IMR-90 (cell line): Measurements from ENCODE around the gene CXXC1. TPM values are rescaled to one million over a fixed set of nuclear protein-coding genes. Genes with fewer than 3 reads are reported as not detected.
A peak's percentile ranks its signal among the peaks of the same experiment; 100 is the strongest.

Experiments used
- ATAC-seq: fragments of 200-7000 bp; cut with Tn5 transposase; 2 replicates; pipeline ENCODE4 v1.9.1; 2020; ENCODE audit warnings: low read depth, mild to moderate bottlenecking, moderate library complexity
- BruUV-seq: library from RNA; stranded (reverse); fragments of 400-500 nt; replicated peaks from 2 replicates; lab custom pipeline; 2021; lab: Mats Ljungman, UMichigan
- CTCF ChIA-PET: fragments of 300-600 bp; formaldehyde crosslinking; extraction: SDS; loops from one replicate; lab custom pipeline; 2021; ENCODE audit warnings: antibody characterized with exemption; lab: Yijun Ruan, JAX
- POLR2A ChIA-PET: fragments of 300-600 bp; sonication (Branson Sonifier 250); formaldehyde crosslinking; loops from one replicate; lab custom pipeline; 2022; ENCODE audit warnings: antibody characterized with exemption; ENCODE audit not compliant: unreplicated experiment; lab: Charles Lee
- DNase-seq: peaks from one replicate; pipeline ENCODE4 v3.0.0; 2013
- H2AFZ ChIP-seq: replicated peaks from 2 replicates; pipeline ENCODE3; 2013; ENCODE audit warnings: low read length, mild to moderate bottlenecking; ENCODE audit not compliant: poor library complexity
- H2AK5ac ChIP-seq: 2 replicates; pipeline ENCODE4 v1.6.1; 2013; ENCODE audit warnings: low read depth, low read length, inconsistent platforms
- H2AK9ac ChIP-seq: replicated peaks from 2 replicates; pipeline ENCODE3; 2013; ENCODE audit warnings: mild to moderate bottlenecking, low read depth, low read length, moderate library complexity; ENCODE audit not compliant: poor library complexity
- H2BK120ac ChIP-seq: 2 replicates; pipeline ENCODE4 v1.6.1; 2013; ENCODE audit warnings: low read depth, low read length, inconsistent platforms
- H2BK15ac ChIP-seq: 3 replicates; pipeline ENCODE4 v1.6.1; 2013; ENCODE audit warnings: low read depth, low read length, inconsistent platforms
- H2BK20ac ChIP-seq: 2 replicates; pipeline ENCODE4 v1.6.1; 2013; ENCODE audit warnings: low read depth, mild to moderate bottlenecking, inconsistent platforms, low read length, moderate library complexity
- H2BK5ac ChIP-seq: 2 replicates; pipeline ENCODE4 v1.6.1; 2013; ENCODE audit warnings: mild to moderate bottlenecking, low read depth, low read length, inconsistent platforms; ENCODE audit not compliant: poor library complexity, severe bottlenecking
- H3K14ac ChIP-seq: replicated peaks from 2 replicates; pipeline ENCODE4 v1.6.1; 2013; ENCODE audit warnings: low read depth, low read length, inconsistent platforms
- H3K18ac ChIP-seq: 2 replicates; pipeline ENCODE4 v1.6.1; 2013; ENCODE audit warnings: low read depth, low read length, control low read depth
- H3K23ac ChIP-seq: 2 replicates; pipeline ENCODE4 v1.6.1; 2013; ENCODE audit warnings: low read depth, low read length, inconsistent platforms
- H3K27ac ChIP-seq: 2 replicates; pipeline ENCODE4 v1.5.1; 2013; ENCODE audit warnings: mild to moderate bottlenecking, control low read depth, low read length; ENCODE audit not compliant: insufficient read depth
- H3K27me3 ChIP-seq: 2 replicates; pipeline ENCODE4 v1.6.1; 2013; ENCODE audit warnings: low read length; ENCODE audit not compliant: control insufficient read depth, insufficient read depth
- H3K36me3 ChIP-seq: 2 replicates; pipeline ENCODE4 v1.6.1; 2013; ENCODE audit warnings: low read length, mixed read lengths; ENCODE audit not compliant: control insufficient read depth, insufficient read depth
- H3K4ac ChIP-seq: 2 replicates; pipeline ENCODE4 v1.6.1; 2013; ENCODE audit warnings: low read depth, low read length, inconsistent platforms
- H3K4me1 ChIP-seq: 2 replicates; pipeline ENCODE4 v1.6.1; 2013; ENCODE audit warnings: low read length, mixed read lengths; ENCODE audit not compliant: control insufficient read depth, insufficient read depth
- H3K4me2 ChIP-seq: 2 replicates; pipeline ENCODE4 v1.6.1; 2013; ENCODE audit warnings: low read depth, mild to moderate bottlenecking, control low read depth, low read length, moderate library complexity
- H3K4me3 ChIP-seq: 2 replicates; pipeline ENCODE4 v1.5.1; 2013; ENCODE audit warnings: low read depth, mild to moderate bottlenecking, control low read depth, low read length, moderate library complexity; ENCODE audit not compliant: insufficient read depth
- H3K56ac ChIP-seq: 2 replicates; pipeline ENCODE4 v1.6.1; 2013; ENCODE audit warnings: low read length, inconsistent platforms; ENCODE audit not compliant: insufficient read depth; ENCODE audit errors: extremely low read depth
- H3K79me1 ChIP-seq, 2 experiments: 2 replicates each; pipeline ENCODE4 v1.6.1; 2013; ENCODE audit warnings: low read length in 2 of 2, inconsistent platforms in 1 of 2, low read depth in 1 of 2
- H3K9ac ChIP-seq: 2 replicates; pipeline ENCODE4 v1.6.1; 2013; ENCODE audit warnings: low read depth, low read length, control low read depth
- H3K9me1 ChIP-seq: 2 replicates; pipeline ENCODE4 v1.6.1; 2013; ENCODE audit warnings: low read length, inconsistent platforms; ENCODE audit not compliant: insufficient read depth
- H3K9me3 ChIP-seq: 2 replicates; pipeline ENCODE4 v1.6.1; 2013; ENCODE audit warnings: low read length; ENCODE audit not compliant: control insufficient read depth, insufficient read depth
- H4K20me1 ChIP-seq: 2 replicates; pipeline ENCODE4 v1.6.1; 2013; ENCODE audit warnings: low read length, inconsistent platforms; ENCODE audit not compliant: insufficient read depth
- H4K5ac ChIP-seq: 2 replicates; pipeline ENCODE4 v1.6.1; 2013; ENCODE audit warnings: mild to moderate bottlenecking, low read depth, low read length, control low read depth
- H4K8ac ChIP-seq, 2 experiments: 2 replicates each; pipeline ENCODE4 v1.6.1; 2013; ENCODE audit warnings: low read depth in 2 of 2, low read length in 2 of 2, control low read depth in 1 of 2, inconsistent platforms in 1 of 2
- H4K91ac ChIP-seq: 2 replicates; pipeline ENCODE4 v1.6.1; 2013; ENCODE audit warnings: low read depth, low read length, inconsistent platforms; ENCODE audit not compliant: insufficient read depth
- BHLHE40 ChIP-seq: fragments of 150-350 bp; IDR thresholded peaks from 2 replicates; pipeline ENCODE4 v1.6.1; 2016; ENCODE audit warnings: mild to moderate bottlenecking, low read depth, low read length
- CEBPB ChIP-seq: IDR thresholded peaks from 2 replicates; pipeline ENCODE4 v1.6.1; 2012; ENCODE audit warnings: low read depth, low read length, improper control_type of control experiment
- CTCF ChIP-seq: conservative IDR thresholded peaks from 2 replicates; pipeline ENCODE4 v1.5.1; 2012; ENCODE audit warnings: mild to moderate bottlenecking, low read depth, low read length, improper control_type of control experiment
- ELK1 ChIP-seq: fragments of 150-350 bp; IDR thresholded peaks from 2 replicates; pipeline ENCODE4 v1.6.1; 2016; ENCODE audit warnings: low read depth, mild to moderate bottlenecking, low read length, moderate library complexity, borderline replicate concordance
- FOS ChIP-seq: fragments of 150-350 bp; IDR thresholded peaks from 2 replicates; pipeline ENCODE4 v1.6.1; 2016; ENCODE audit warnings: low read depth, low read length
- MAFK ChIP-seq: IDR thresholded peaks from 2 replicates; pipeline ENCODE4 v1.6.1; 2012; ENCODE audit warnings: low read depth, low read length, improper control_type of control experiment
- MXI1 ChIP-seq: IDR thresholded peaks from 2 replicates; pipeline ENCODE4 v1.6.1; 2012; ENCODE audit warnings: low read depth, mild to moderate bottlenecking, low read length, moderate library complexity, borderline replicate concordance
- NFE2L2 ChIP-seq: fragments of 150-350 bp; IDR thresholded peaks from 2 replicates; pipeline ENCODE4 v1.6.1; 2016; ENCODE audit warnings: low read depth, mild to moderate bottlenecking, low read length
- POLR2A ChIP-seq: IDR thresholded peaks from 2 replicates; pipeline ENCODE4 v1.6.1; 2012; ENCODE audit warnings: mild to moderate bottlenecking, low read depth, low read length
- RAD21 ChIP-seq: IDR thresholded peaks from 2 replicates; pipeline ENCODE4 v1.6.1; 2012; ENCODE audit warnings: low read length, improper control_type of control experiment
- RCOR1 ChIP-seq: IDR thresholded peaks from 2 replicates; pipeline ENCODE4 v1.6.1; 2012; ENCODE audit warnings: mild to moderate bottlenecking, low read length, improper control_type of control experiment; ENCODE audit not compliant: insufficient replicate concordance
- RFX5 ChIP-seq: IDR thresholded peaks from 2 replicates; pipeline ENCODE4 v1.8.0; 2012; ENCODE audit warnings: low read depth, mild to moderate bottlenecking, low read length, moderate library complexity
- SMC3 ChIP-seq: fragments of 150-350 bp; IDR thresholded peaks from 2 replicates; pipeline ENCODE4 v1.6.1; 2016; ENCODE audit warnings: low read depth, mild to moderate bottlenecking, antibody characterized with exemption, low read length, moderate library complexity
- USF2 ChIP-seq: fragments of 150-350 bp; IDR thresholded peaks from 2 replicates; pipeline ENCODE4 v1.6.1; 2017; ENCODE audit warnings: mild to moderate bottlenecking, antibody characterized with exemption, low read length, low read depth
- WGBS, 2 experiments: methylation state at CpG; one replicate each; pipeline versions ENCODE4 v1.1.5 to v1.1.7; 2013; ENCODE audit warnings: missing lambda C conversion rate in 2 of 2; ENCODE audit not compliant: insufficient read length in 1 of 2; ENCODE audit errors: extremely low coverage in 2 of 2; 5-methylcytosine and 5-hydroxymethylcytosine counted together
- dilution Hi-C: fragments of 300-500 bp; cut with HindIII; formaldehyde crosslinking; loops from one replicate; pipeline ENCODE4 v1.14.3; 2018; ENCODE audit warnings: low sequenced_read_pairs; ENCODE audit not compliant: unreplicated experiment
- in situ Hi-C: fragments of 300-500 bp; cut with MboI; formaldehyde crosslinking; loops from 3 replicates; pipeline ENCODE4 v1.14.3; 2019; ENCODE audit warnings: low sequenced_read_pairs, inconsistent platforms, mixed read lengths
- intact Hi-C: fragments of 100-400 bp; cut with micrococcal nuclease; formaldehyde crosslinking; loops from 2 replicates; pipeline ENCODE4 v1.10.0; 2022
- polyA plus RNA-seq, 3 experiments: library from polyadenylated mRNA; depleted of rRNA; stranded (reverse); fragments of >200 nt; gene quantifications; 2 replicates each; pipeline ENCODE4 v1.2.3, GENCODE V29; 2012; ENCODE audit warnings: low replicate concordance in 1 of 3
- total RNA-seq: library from RNA; depleted of rRNA; stranded (reverse); fragments of >200 nt; gene quantifications from 2 replicates; pipeline ENCODE4 v1.2.3, GENCODE V29; 2012

The CXXC1 gene
- total and polyA plus RNA-seq, 2 of the 4 experiments (the other 2 are of a cell fraction), result 24.0 to 66.2 TPM

- Histone ChIP-seq H3K27ac (no peak overlapping the region), H2AK9ac (peak overlapping the region; percentile 84), H3K18ac (no peak overlapping the region), H4K8ac (peak overlapping the region; percentile 28 to 88; a peak in 3 of 4 replicates), H2AK5ac (no peak overlapping the region), H2BK20ac (no peak overlapping the region), H4K20me1 (no peaks in the 10 kb centered on the region), H3K9me1 (0 out of 2 replicates have a peak, but pooled peaks cover 3% of the 10 kb centered on the region), H2BK120ac (no peak overlapping the region), H3K4me2 (peak overlapping the region; percentile 86), H3K4ac (no peak overlapping the region; the same call in 1 of the 2 replicates), H3K9me3 (no peaks in the 10 kb centered on the region), H3K9ac (peak overlapping the region; percentile 22), H2BK5ac (no peak overlapping the region), H2AFZ (peak overlapping the region; percentile 95), H3K23ac (no peak overlapping the region), H3K79me1 (no peaks in the 10 kb centered on the region; a peak in 1 of 4 replicates), H3K56ac (no peak overlapping the region), H3K4me3 (peak overlapping the region; percentile 42), H3K27me3 (peaks cover under 1% of the 10 kb centered on the region), H3K36me3 (no peaks in the 10 kb centered on the region), H3K14ac (peak overlapping the region; percentile 67; the same call in 1 of the 2 replicates), H4K5ac (no peak overlapping the region), H4K91ac (no peak overlapping the region), H3K4me1 (peaks cover 3% of the 10 kb centered on the region; the same call in 1 of the 2 replicates), H2BK15ac (no peak overlapping the region)
- TF ChIP-seq NFE2L2 (no peak), CTCF (no peak), FOS (no peak), POLR2A (no peak), RCOR1 (no peak), RFX5 (peak; percentile 65; the same call in 1 of the 2 replicates), MXI1 (peak; percentile 97), SMC3 (no peak), ELK1 (no peak), RAD21 (no peak), USF2 (peak; percentile 62), CEBPB (peak; percentile 90), MAFK (0 out of 2 replicates have a peak, but pooled peaks have one; percentile 4), BHLHE40 (no peak)
- 6% methylated on average over 11 of the region's 26 CpGs; no CpG with 5 or more reads in 1 of the 2 experiments for WGBS, 2 experiments
- ChIA-PET POLR2A (interaction anchor here (0.5 kb wide), 1 partner anchor 67 kb away, joined by 3 read pairs; the partner anchor contains the start of gene SKA1), CTCF (no interaction called here)
- BruUV-seq, result no TSS peak
- DNase-seq (peak; percentile 85), ATAC-seq (peak; percentile 100)
- dilution Hi-C loops, result no loop called here
- intact Hi-C loops, result no loop called here
- in situ Hi-C loops, result no loop called here
Measured at GRCh38 chr18:50307738-50308470, 20.4 kb upstream of the CXXC1 start.
